NAMALWA (cell line): Measurements from ENCODE around the gene KSR1.
A peak's percentile ranks its signal among the peaks of the same experiment; 100 is the strongest.

Experiments used
- DNase-seq: peaks from one replicate; pipeline ENCODE4 v3.0.0-alpha.2; 2015; ENCODE audit warnings: low spot score

Gene KSR1

GRCh38 chr17:27535178-27535928 is 79.1 kb downstream of the KSR1 start:
- DNase-seq, result no peak

GRCh38 chr17:27535975-27536374 is 79.7 kb downstream of the KSR1 start:
- no peak for DNase-seq

GRCh38 chr17:27536781-27537180 is 80.5 kb downstream of the KSR1 start:
- no peak for DNase-seq

- DNase-seq, result no peak
Measured at GRCh38 chr17:27538156-27538955, 82.1 kb downstream of the KSR1 start.

- DNase-seq, result no peak
Measured at GRCh38 chr17:27539152-27539551, 82.9 kb downstream of the KSR1 start.

GRCh38 chr17:27539794-27540317 is 83.6 kb downstream of the KSR1 start:
- DNase-seq, result no peak

GRCh38 chr17:27540318-27541101 is 84.3 kb downstream of the KSR1 start:
- DNase-seq, result no peak

- no peak for DNase-seq
Measured at GRCh38 chr17:27541301-27542023, 85.2 kb downstream of the KSR1 start.

- DNase-seq, result no peak
Measured at GRCh38 chr17:27542841-27543463, 86.7 kb downstream of the KSR1 start.

- DNase-seq, result no peak
Measured at GRCh38 chr17:27543464-27543856, 87.2 kb downstream of the KSR1 start.

GRCh38 chr17:27543958-27544349 is 87.7 kb downstream of the KSR1 start:
- DNase-seq, result no peak

- peak; percentile 70 for DNase-seq
Measured at GRCh38 chr17:27544350-27545131, 88.3 kb downstream of the KSR1 start.

GRCh38 chr17:27545562-27546229 is 89.4 kb downstream of the KSR1 start:
- DNase-seq, result no peak

GRCh38 chr17:27546624-27547300 is 90.5 kb downstream of the KSR1 start:
- no peak for DNase-seq

GRCh38 chr17:27547301-27547683 is 91.0 kb downstream of the KSR1 start:
- DNase-seq, result no peak

GRCh38 chr17:27548369-27548768 is 92.1 kb downstream of the KSR1 start:
- DNase-seq, result no peak

GRCh38 chr17:27549251-27549893 is 93.1 kb downstream of the KSR1 start:
- DNase-seq, result no peak

- DNase-seq, result no peak
Measured at GRCh38 chr17:27550291-27550930, 94.2 kb downstream of the KSR1 start.
